Uterus (tissue), 4 donors: ENCODE results near the gene ATXN7L2. TPM values are rescaled to one million over a fixed set of nuclear protein-coding genes. Genes with fewer than 3 reads are reported as not detected.

Experiments
- DNase-seq, 2 donors: peaks; one replicate each; pipeline ENCODE4 v3.0.0-alpha.2; 2019 to 2020
- H3K27ac ChIP-seq, 2 donors: fragments of 200-600 bp; sonication (generic); 1 replicate in 1 of 2; 2 replicates in 1 of 2; pipeline ENCODE4 v1.5.1; 2016 to 2018
- H3K27me3 ChIP-seq, 2 donors: fragments of 200-600 bp; sonication (generic); one replicate each; pipeline ENCODE4 v1.5.1; 2018 to 2019; ENCODE audit warnings: control low read depth in 1 of 2
- H3K36me3 ChIP-seq, 2 donors: fragments of 200-600 bp; sonication (generic); one replicate each; pipeline ENCODE4 v1.5.1; 2019; ENCODE audit warnings: control low read depth in 1 of 2
- H3K4me1 ChIP-seq, 2 donors: fragments of 200-600 bp; sonication (generic); one replicate each; pipeline ENCODE4 v1.5.1; 2018 to 2019; ENCODE audit warnings: control low read depth in 1 of 2
- H3K4me3 ChIP-seq, 2 donors: fragments of 200-600 bp; sonication (generic); 1 replicate in 1 of 2; 2 replicates in 1 of 2; pipeline ENCODE4 v1.5.1; 2018 to 2019; ENCODE audit warnings: mild to moderate bottlenecking in 1 of 2
- H3K9me3 ChIP-seq, 2 donors: fragments of 200-600 bp; sonication (generic); one replicate each; pipeline ENCODE4 v1.5.1; 2019; ENCODE audit warnings: control low read depth in 1 of 2
- POLR2A ChIP-seq, 2 donors: fragments of 450-650 bp; IDR thresholded peaks; one replicate each; pipeline ENCODE4 v1.6.1; 2016; ENCODE audit warnings: antibody characterized with exemption in 2 of 2, mild to moderate bottlenecking in 1 of 2, moderate library complexity in 1 of 2
- intact Hi-C: fragments of 100-400 bp; cut with DNase I; formaldehyde crosslinking; loops from one replicate; pipeline ENCODE4 v1.15.1; 2023; ENCODE audit warnings: low total_unique reads
- total RNA-seq, 4 donors: library from RNA; depleted of rRNA in 3 of 4; stranded (reverse); fragments of >200 nt in 3 of 4; gene quantifications; one replicate each; pipeline versions ENCODE4 v1.1.0 to v1.2.4, GENCODE V29; 2014 to 2023
- TF ChIP-seq, protein P1 (sequence below), 4 experiments: fragments of 200-600 bp in 2 of 4; fragments of 450-650 bp in 2 of 4; sonication (generic) in 2 of 4; IDR thresholded peaks; one replicate each; pipeline ENCODE4 v1.5.1; 2016 to 2019; ENCODE audit warnings: antibody characterized with exemption in 4 of 4, mild to moderate bottlenecking in 2 of 4, moderate library complexity in 1 of 4
- donor health status: DM: yes; HTN: yes; CAD: no.

The ATXN7L2 gene
- total RNA-seq, 4 donors from 2014 or later: 4.1 to 6.7 (median 4.7) TPM

GRCh38 chr1:109476825-109477224 is 6.9 kb upstream of the ATXN7L2 start:
- TF ChIP-seq, protein P1, sequence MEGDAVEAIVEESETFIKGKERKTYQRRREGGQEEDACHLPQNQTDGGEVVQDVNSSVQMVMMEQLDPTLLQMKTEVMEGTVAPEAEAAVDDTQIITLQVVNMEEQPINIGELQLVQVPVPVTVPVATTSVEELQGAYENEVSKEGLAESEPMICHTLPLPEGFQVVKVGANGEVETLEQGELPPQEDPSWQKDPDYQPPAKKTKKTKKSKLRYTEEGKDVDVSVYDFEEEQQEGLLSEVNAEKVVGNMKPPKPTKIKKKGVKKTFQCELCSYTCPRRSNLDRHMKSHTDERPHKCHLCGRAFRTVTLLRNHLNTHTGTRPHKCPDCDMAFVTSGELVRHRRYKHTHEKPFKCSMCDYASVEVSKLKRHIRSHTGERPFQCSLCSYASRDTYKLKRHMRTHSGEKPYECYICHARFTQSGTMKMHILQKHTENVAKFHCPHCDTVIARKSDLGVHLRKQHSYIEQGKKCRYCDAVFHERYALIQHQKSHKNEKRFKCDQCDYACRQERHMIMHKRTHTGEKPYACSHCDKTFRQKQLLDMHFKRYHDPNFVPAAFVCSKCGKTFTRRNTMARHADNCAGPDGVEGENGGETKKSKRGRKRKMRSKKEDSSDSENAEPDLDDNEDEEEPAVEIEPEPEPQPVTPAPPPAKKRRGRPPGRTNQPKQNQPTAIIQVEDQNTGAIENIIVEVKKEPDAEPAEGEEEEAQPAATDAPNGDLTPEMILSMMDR (IDR thresholded peaks at IDR 0.05): no peak
- TF ChIP-seq POLR2A (IDR thresholded peaks at IDR 0.05): no peak
- DNase-seq: no peak
- H3K27ac ChIP-seq: no peak overlapping the region
- H3K27me3 ChIP-seq: no peaks in the 10 kb centered on the region
- no peak overlapping the region for H3K4me3 ChIP-seq
- no peaks in the 10 kb centered on the region for H3K9me3 ChIP-seq
- no peaks in the 10 kb centered on the region for H3K36me3 ChIP-seq
- no peaks in the 10 kb centered on the region for H3K4me1 ChIP-seq
- intact Hi-C loops: no loop called here

DNA sequence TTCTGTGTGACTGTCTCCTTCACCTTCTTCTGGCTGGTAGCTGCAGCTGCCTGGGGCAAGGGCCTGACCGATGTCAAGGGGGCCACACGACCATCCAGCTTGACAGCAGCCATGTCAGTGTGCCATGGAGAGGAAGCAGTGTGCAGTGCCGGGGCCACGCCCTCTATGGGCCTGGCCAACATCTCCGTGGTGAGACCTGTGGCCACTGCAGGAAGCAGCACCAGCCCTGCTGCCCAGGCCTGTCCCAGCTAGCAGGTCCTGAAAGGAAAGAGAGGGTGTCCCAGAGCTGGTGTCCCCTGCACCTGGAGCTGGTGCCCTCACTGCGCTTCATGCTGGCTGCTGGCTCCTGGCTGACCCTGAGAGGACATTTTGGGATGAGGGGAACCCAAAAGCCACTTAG is 5.9 kb upstream of the ATXN7L2 start:
- Histone ChIP-seq H3K27me3 (no peaks in the 10 kb centered on the region), H3K9me3 (no peaks in the 10 kb centered on the region), H3K27ac (no peak overlapping the region), H3K4me3 (no peak overlapping the region), H3K4me1 (no peaks in the 10 kb centered on the region), H3K36me3 (no peaks in the 10 kb centered on the region)
- no peak for DNase-seq
- no peak for TF ChIP-seq POLR2A (IDR thresholded peaks at IDR 0.05)
- TF ChIP-seq, protein P1 (IDR thresholded peaks at IDR 0.05): no peak
- intact Hi-C loops: no loop called here

DNA sequence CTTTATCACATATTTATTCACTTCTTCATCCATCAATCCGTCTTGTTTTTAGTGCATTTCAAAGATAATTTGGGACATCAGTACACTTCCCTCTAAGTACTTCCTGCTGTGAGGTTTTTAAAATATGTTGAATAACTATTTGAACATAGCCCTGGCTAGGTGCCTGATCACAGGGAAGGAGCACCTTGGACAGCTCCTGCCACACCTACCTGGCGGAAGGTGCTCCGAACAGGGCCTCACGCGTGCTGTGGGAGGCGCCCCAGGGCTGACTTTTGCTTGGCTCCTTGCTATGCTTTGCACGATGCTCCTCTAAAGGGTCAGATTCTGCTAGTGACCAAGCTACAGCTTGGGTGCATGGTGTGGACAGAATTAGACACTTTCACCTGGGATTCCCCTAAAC is 4.9 kb upstream of the ATXN7L2 start:
- Histone ChIP-seq H3K27me3 (no peaks in the 10 kb centered on the region), H3K27ac (no peak overlapping the region)

GRCh38 chr1:109479311-109479710 is 4.4 kb upstream of the ATXN7L2 start:
- Histone ChIP-seq H3K9me3 (no peaks in the 10 kb centered on the region), H3K36me3 (no peaks in the 10 kb centered on the region), H3K27ac (no peak overlapping the region), H3K4me3 (no peak overlapping the region), H3K4me1 (peaks cover 0 to 3% of the 10 kb centered on the region in 2 donors), H3K27me3 (peaks cover 0 to 4% of the 10 kb centered on the region in 2 donors)
- no peak for DNase-seq
- TF ChIP-seq, protein P1 (IDR thresholded peaks at IDR 0.05): no peak
- no peak for TF ChIP-seq POLR2A (IDR thresholded peaks at IDR 0.05)
- intact Hi-C loops: no loop called here

More for the DNA sequence above, 4.9 kb upstream of the ATXN7L2 start:
- Histone ChIP-seq H3K36me3 (no peaks in the 10 kb centered on the region), H3K4me3 (no peak overlapping the region), H3K4me1 (peaks cover 0 to 3% of the 10 kb centered on the region in 2 donors), H3K9me3 (no peaks in the 10 kb centered on the region)
- intact Hi-C loops: no loop called here
- no peak for TF ChIP-seq POLR2A (IDR thresholded peaks at IDR 0.05)
- TF ChIP-seq, protein P1 (IDR thresholded peaks at IDR 0.05): no peak
- DNase-seq: no peak

DNA sequence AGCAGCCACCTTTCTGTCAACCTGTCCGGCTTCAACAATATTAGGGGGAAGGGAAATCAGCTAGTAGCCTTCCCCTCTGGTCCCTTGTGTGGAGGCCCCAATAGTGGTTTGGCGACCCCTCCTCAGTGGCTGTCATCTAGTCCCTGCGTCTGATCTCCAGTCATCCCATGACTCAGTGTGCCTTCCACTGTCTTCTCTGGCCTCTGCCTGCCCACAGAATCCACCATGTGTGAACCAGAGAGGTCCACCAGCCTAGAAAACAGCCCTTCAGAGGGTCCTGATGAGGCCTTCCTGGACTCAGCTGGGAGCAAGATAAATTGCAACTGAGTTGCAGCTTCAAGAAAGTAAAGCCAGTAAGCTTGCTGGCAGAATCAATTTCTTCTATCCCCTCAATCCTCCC is 3.8 kb upstream of the ATXN7L2 start:
- no peak for TF ChIP-seq POLR2A (IDR thresholded peaks at IDR 0.05)
- TF ChIP-seq, protein P1 (IDR thresholded peaks at IDR 0.05): no peak
- H3K27me3 ChIP-seq: peaks cover 0 to 4% of the 10 kb centered on the region in 2 donors
- intact Hi-C loops: loop anchor here (10.0 kb wide), 1 partner anchor 55 kb away; the partner anchor contains the start of gene PSMA5
- no peak for DNase-seq
- H3K27ac ChIP-seq: no peak overlapping the region
- no peak overlapping the region for H3K4me3 ChIP-seq
- H3K9me3 ChIP-seq: no peaks in the 10 kb centered on the region
- peaks cover 0 to 6% of the 10 kb centered on the region in 2 donors for H3K4me1 ChIP-seq
- no peaks in the 10 kb centered on the region for H3K36me3 ChIP-seq
